Activated naive CD4-positive, alpha-beta T cell treated with anti-CD3 and anti-CD28 coated beads, Interleukin-2, amount 50 U/mL, for 16 hours (primary cell): ENCODE results near the gene SLC7A14.

ENCODE experiments used
- DNase-seq: peaks from one replicate; pipeline ENCODE4 v3.0.0-alpha.2; 2020

Gene SLC7A14

DNA sequence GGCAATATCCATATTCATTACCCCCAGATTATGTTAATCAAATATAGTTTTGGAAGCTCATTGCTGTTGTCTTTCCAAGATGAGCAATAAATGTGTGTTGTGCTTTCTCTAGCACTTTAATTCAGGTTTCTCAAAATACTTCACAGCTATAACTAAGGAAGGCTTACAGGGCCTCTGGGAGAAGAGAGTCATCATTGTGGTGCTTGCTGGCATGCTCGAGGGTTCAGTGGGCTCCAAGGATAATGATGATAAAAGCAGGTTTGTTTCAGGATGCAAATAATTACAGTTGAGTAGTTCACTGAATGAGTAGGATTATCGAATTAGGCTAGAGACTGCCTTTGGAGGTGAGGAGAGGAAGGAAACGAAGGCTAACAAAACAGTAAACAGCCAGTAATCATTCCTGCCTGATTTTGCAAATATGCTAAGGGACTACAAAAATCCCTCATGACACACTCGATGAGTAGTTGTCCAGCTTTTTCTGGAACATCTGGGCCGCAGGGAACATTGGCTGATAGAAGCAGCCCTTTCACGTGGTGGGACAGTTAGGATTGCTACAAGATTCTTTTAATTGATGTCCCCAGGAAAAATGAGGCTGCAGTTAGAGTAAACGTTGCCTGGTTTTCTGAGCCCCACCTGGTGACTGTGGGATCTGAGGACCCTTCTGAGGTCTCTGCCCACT, 54.1 kb downstream of the SLC7A14 start:
- no peak for DNase-seq

DNA sequence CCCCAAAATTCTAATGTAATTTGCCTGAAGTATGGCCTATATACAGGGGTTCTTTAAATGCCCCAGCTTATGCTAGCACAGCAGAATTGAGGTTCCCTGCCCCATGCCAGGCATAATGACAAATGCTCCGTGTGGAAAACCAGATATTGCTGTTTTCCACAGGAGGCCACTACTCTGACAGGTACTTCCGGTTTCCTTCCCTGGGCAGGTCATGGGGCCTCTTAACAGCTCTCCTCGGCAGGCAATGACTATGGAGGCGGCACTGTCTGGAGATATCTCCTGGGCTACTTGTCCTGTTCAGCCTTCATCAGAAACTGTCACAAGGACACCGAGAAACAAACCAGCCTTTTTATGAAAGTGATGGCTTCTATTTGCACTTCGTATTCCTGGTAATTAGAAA, 54.8 kb downstream of the SLC7A14 start:
- no peak for DNase-seq

DNA sequence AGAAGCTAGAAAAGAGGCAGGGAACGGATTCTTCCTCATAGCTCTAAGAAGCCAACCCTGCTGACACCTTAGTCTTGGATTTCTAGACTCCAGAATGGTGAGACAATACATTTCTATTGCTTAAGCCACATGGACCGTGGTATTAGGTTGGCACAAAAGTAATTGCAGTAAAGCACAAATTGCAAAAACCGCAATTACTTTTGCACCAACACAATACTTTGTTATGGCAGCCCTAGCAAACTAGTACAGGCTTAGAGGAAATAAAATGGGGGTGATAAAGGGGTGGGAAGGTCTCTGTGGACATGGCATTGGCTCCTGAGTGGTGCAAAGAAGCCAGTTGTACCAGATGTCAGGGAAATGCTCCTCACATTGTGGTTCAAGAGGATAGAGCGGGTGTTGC, 56.0 kb downstream of the SLC7A14 start:
- DNase-seq = no peak

DNA sequence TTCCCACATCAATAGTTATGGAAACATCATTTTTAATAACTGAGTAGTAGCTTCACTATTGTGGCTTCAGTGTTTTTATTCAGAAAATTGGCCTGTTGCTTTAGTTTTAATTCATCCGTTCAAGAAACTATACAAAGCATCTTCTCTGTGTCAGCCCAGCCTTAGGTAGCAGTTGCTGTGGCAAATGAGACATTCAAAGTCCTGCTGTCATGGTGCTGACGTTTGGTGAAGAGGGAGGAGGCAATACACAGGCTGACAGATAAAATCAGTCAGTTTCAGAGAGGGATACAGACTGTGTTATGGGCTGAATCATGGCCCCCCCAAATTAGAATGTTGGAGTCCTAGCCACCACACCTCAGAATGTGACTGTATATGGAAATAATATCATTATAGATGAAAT, 56.5 kb downstream of the SLC7A14 start:
- no peak for DNase-seq

DNA sequence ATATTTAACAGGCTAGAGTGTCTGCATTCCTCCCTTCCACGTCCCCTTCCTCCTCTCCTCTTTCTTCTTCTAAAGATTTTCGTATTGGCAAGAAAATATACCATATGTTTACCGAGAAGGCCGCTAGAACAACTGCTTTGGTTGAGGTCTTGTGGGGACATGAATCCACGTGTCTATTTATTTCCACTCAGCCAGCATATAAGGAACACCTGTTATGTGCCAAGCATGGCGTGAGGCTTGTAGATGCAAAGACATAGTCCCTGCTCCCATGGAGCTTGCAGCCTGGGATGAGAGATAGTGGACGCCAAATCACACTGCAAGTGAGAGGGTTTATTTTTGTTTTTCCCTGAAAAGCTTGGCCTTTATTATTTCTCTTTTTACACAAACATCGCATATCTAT, 57.1 kb downstream of the SLC7A14 start:
- DNase-seq = no peak

DNA sequence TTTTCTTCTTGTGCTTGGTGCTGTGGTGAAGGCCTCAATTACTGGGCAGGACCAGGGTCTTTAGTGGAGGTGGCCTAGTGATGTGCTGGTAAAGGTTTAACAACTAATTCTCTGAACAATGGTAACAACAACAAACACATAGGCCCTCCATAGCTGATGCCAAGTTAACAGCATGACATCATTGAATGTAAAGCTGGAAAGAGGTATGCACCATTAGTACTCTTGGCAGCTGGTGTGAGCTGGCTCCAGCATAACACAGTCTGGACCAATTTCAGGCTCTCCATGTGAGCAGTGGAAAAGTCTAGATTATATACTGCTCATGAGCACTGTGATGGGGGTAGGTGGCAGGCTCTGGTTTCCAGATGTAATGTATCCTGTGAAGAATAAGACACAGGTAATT, 61.8 kb downstream of the SLC7A14 start:
- no peak for DNase-seq

DNA sequence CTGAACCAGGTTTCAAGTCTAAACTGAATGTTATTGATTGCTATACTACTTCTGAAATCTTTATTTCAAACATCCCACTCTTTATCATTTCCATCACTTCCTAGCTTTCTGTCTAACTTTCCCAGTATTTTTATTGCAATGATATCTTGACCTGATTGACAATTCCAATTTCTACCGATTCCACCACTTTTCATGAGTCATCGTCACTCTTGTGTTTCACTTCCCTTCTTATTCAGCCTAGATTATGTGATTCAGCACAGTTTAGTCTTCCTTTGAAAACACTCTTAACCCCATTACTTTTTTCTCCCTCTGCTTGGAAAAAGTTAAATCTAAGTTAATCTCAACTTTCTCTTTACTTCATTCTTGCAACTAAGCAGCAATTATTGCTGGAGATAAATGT, 62.6 kb downstream of the SLC7A14 start:
- no peak for DNase-seq

DNA sequence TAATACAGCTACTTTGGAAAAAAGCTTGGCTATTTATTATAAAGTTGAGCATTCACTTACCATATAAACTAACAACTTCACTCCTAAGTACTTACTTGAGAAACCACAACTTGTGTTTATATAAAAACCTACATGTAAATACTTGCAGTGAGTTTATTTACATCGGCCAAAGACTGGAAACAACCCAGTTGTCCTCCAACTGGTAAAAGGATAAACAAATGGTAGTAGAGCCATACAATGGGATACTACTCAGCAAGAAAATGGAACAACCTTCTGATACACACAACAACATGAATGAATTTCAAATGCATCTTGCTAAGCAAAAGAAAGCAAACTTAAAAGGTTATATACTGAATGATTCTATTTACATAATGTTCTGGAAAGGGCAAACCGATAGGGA, 63.7 kb downstream of the SLC7A14 start:
- no peak for DNase-seq

DNA sequence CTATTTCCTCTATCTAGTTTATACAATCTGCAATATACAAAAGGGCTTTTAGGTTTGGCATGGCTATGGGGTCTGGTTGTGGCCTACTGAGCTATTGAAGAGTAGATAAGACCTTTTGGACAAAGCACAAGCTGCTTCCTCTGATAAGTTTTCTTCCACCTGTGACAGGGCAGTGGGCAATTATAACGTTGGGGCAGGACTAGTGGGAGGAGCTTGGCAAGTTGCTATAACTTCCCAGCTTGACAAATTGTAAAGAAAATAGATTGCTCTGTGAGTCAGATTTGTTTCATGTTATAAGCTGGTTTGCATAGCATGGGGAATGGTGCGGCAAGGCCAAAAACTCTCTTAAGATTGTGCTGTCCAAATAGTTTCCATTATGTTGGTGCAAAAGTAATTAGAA, 64.9 kb downstream of the SLC7A14 start:
- no peak for DNase-seq

DNA sequence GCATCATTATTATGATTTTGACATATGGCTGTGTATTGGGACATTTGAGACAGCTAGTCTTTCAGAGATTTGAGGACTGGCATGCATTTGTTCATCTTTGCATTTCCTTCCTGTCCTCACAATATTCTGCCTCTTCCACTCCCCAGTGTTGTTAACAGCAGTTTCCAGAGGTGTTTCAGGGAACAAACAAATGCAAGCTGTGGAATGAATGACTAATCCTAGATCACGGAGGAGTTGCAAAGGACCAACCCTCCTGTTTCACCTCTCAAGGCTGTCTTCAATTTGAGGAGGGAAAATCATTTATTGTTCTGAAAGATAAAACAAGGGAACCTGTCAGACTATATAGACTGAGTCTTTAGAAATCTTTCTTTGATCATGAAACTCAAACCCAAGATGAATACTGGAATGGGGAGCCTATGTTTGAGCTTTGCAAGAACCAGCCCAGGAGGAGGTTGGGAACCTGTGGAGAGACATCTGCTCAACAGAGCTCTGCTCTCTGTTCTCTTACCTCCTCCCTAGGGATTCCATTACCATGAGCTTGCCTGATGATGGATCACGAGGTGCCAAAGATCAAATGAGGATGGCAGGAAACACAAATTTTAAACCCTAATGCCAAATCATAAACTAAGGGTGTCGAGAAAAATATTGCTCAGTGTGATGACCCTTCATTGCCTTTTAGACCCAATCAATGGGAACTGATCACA, 68.5 kb downstream of the SLC7A14 start:
- DNase-seq = no peak

DNA sequence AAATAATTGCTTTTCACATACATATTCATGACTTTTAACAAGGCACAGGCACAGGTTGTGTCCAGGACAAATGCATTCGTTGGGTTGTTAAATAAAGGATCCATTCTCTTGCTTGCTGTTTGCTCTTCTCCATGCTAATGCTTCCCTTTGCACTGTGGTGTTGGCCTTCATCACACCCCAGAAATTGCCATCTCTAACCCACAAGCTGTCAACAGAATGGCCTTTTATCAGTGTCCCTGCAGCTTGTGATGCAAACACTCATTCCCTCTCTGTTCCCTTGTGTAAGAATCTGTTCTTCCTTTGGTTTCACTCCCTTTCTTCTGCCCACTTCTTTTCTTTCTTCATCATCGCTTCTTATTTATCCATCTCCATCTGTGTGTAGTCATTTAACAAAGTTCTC, 72.2 kb downstream of the SLC7A14 start:
- no peak for DNase-seq

DNA sequence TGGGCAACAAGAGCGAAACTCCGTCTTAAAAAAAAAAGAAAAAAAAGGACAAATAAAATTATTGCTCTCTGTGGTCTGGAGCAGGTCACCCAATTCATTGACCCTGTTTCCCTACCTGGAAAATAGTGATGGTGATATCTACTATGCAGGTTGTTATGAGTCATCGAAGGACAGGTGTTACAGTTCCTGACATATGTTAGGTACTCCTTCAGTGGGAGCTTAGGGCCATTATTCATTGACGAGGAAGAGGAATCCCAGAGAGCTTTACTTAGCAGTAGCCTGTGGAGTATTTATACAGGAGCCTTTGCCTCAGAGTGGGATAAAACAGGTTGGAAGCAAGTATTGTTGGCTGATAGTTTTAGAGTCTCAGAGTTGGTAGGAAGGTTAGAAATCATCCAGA, 74.5 kb downstream of the SLC7A14 start:
- no peak for DNase-seq

DNA sequence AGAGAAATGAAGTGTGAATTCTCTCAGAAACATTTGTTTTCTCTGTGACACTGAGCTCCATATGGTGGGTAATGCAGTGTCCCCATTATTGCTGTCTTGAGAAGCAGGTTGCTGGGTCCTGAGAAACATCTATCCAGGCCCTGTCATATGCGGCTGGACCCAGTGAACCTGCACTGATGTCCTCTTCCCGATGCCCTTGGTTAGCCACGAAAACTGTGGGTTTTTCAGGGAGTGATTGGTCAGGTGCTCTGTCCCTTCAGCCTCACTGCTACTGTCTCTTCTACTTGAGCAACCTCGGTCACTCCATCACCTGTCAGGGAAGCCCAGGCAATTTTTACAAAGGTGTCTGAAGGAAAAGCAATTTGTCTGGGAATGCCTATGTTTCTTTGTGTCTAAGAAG, 77.0 kb downstream of the SLC7A14 start:
- DNase-seq = no peak

DNA sequence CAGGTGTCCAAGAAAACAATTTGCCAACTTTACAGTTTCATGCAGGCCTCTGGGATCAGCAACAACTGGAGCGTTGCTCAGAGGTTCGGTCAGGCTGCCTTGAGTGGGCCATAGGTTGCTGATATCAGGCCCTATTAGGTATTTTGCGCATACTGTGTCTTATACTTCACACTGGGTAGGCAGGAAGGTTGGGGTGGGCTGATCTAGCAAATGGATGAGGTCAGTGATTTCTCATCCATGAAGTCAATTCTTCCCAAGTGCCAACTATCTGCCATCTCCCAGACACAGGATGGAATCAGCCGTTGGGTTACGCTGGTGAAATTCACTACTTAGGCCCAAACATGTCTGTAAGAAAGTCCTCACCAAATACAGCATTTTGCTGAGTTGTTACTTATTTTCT, 77.6 kb downstream of the SLC7A14 start:
- DNase-seq = no peak

DNA sequence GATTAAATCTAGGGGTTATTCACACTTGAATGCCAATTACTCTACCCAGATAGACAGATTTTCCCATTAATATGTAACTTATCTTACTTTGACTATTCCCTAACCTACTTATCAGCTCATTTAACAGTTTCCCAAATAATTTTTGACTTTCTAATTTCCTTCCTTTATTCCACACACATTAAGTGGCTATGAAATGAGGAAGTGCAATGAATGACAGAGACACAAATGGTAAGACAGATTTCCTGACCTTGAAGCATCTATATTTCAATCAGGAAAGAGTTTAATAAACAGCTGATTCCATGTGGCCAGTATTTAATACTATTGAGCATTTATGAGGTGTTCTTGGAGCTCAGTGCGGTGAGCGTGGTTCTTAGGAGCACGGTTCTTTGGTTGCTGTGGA, 78.8 kb downstream of the SLC7A14 start:
- DNase-seq = no peak

DNA sequence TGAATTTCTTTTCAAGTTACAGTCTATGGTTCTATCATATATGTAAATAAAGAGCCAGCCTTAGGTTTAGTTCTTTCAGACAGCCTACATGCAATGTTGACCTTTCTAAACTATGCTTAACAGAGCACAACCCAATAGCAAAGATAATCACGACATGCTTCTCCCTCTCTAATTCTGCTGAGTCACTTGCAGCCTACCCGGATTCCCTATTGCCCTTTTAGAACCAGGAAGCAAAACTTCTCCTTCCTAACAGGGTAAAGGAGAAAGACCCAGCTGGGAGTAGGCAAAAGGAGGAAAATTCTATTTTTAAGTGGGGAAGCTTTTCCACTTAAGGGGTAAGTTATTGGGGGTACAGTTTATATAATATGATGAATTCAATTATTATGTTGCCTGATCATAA, 79.3 kb downstream of the SLC7A14 start:
- DNase-seq = no peak

DNA sequence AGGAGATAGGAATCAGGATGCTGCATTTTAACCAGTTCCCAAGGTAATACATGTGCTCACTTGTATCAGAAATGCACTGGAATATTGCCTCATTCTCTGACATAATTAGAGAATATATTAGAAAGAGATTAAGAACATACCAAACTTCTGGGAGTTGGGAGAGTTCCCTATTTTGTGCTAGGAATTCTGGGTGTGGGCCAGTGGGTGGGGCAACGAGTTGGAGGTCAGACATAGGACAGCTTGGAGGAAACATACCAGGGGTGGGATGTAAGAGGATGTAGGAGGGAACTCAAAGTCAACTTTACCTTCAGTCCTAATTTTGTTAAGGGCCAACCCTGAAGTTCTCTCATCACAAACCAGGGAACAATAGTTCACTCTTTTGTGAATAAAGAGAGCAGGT, 83.6 kb downstream of the SLC7A14 start:
- DNase-seq = no peak

DNA sequence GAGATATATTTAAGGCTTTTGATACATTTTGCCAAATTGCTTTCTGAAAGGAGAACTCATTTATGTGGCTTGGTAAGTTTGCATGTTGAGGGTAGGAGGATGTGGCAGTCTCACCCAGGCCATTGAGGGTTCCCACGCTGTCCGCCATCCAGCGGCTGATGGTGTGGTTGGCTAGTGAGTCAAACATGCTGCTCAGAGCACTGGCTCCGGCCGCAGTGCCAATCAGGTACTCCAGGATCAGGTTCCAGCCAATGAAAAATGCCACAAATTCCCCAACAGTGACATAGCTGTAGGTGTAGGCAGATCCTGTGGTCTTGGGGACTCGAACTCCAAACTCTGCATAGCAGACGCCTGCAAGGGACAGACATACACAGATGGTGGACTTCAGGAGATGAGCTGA, 84.9 kb downstream of the SLC7A14 start:
- DNase-seq = no peak

DNA sequence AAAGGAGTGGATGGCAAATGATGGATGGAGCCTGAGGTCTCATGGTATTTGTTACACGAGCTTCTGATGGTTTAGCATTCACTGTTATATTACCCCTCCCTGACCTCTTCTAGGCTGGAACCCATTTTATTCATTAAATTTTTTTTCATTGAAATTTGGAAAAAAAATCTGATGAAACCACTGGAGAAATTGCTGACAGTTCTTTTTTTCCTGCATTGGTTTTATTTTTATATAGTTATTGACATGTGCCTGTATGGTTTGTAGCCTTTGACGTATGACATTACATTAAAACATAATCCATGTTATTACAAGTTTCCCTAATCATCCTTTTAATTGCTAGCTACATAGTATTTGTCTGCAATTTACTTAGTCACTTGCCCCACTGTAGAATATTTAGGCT, 85.4 kb downstream of the SLC7A14 start:
- no peak for DNase-seq

DNA sequence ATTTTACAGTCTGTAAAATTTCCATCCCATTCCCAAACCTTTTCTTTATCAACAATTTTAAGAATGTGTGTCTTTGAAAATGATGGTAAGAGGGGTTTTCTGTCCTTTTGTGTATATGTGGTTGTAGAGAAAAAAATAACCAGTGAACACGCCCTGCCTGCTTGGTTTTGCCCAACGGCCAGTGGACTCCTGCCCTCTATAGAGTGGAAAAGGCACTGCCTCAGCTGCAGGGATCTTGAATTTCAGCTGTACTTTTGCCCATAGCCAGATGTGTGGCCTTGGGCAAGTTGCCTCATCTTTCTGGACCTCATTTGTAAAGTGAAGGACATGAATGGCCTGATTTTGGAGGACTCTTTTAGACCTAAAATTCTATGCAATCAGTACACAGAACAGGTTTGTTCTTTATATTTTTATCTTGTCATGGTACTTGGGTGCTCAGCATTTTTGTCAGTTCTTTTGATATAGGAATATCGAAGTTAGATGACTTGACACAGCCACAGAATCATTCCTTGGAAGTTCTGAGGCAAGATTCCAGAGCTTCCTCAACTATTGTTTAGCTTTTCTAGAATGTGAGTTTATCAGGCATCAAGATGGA, 86.2 kb downstream of the SLC7A14 start:
- DNase-seq = no peak

DNA sequence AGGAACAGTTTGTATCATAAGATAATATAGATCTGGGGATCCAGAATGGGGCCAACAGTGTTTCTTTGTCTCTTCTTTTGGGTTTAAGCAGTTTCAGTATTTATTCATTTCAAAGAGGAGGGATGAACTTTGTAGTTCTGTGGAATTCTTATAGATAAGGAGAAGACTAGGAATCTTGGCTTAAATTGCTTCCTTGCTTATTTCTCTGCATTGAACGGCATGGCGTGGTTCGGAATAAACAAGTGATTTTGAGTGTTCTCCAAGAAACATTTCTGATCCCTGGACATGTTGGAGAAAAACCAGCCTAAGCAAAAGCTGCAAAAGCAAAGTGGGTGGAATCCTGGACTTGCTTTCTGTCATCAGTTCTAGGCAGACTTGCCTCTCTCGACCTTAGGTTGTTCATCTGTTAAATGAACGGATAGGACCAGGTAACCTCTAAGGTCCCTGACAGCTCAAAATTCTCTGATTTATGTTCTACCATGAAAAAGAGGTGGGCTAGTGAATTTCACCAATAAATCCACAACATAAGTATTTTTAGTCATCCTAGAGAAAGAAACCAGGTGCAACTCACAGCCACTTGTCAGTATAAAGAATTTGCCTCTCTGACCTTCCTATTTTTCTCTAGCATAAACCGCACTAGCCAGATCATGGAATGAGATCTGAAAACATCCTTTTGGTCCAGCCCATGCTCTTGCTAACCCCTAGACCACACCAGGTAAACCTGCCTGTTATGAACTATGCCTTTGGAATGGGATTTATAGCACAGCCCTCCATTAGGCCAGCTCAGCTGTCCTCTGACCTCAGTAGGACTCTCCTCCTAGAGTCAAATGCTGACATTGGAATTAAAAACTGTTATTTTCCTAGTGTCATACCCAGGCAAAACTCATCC, 88.4 kb downstream of the SLC7A14 start:
- DNase-seq = no peak

DNA sequence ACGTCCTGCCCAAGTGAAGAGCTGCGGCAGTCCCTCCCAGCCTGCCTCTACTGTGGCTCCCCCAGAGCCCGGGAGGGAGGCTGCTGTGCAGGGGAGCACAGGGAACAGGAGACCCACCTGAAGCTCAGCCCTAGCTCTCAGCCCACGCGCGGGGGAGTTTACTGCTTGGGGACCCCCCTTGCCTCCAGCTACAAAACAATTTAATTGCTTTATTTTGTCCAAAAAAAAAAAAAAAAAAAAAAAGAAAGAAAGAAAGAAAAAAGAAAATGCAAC, 89.1 kb downstream of the SLC7A14 start:
- no peak for DNase-seq

DNA sequence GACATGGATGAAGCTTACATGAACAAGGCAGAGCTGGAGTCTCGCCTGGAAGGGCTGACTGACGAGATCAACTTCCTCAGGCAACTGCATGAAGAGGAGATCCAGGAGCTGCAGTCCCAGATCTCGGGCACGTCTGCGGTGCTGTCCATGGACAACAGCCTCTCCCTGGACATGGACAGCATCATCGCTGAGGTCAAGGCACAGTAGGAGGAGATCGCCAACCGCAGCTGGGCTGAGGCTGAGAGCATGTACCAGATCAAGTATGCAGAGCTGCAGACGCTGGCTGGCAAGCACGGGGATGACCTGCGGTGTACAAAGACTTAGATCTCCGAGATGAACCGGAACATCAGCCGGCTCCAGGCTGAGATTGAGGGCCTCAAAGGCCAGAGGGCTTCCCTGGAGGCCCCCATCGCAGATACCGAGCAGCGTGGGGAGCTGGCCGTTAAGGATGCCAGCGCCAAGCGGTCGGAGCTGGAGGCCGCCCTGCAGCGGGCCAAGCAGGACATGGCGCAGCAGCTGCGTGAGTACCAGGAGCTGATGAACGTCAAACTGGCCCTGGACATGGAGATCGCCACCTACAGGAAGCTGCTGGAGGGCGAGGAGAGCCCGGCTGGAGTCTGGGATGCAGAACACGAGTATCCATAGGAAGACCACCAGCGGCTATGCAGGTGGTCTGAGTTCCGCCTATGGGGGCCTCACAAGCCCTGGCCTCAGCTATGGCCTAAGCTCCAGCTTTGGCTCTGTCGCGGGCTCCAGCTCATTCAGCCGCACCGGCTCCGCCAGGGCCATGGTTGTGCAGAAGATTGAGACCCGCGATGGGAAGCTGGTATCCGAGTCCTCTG, 89.6 kb downstream of the SLC7A14 start:
- DNase-seq = no peak
